HG02870 (cell line): ENCODE data around the gene RAD51D.
"Not testable (repeated sequence)": the region's sequence is repeated elsewhere in the genome, so short reads cannot be mapped to it uniquely, and the experiment has no call there.

ENCODE experiments used
- ATAC-seq: cut with Tn5 transposase; IDR thresholded peaks from one replicate; pipeline ENCODE4 v1.9.1; 2021; ENCODE audit warnings: mild to moderate bottlenecking, moderate library complexity; ENCODE audit not compliant: unreplicated experiment

The RAD51D gene

GRCh38 chr17:35095741-35096140 is 23.9 kb downstream of the RAD51D start:
- ATAC-seq, result no peak

- ATAC-seq, result no peak
Observed at GRCh38 chr17:35094902-35095301, 24.8 kb downstream of the RAD51D start.

- not testable (repeated sequence) for ATAC-seq
Observed at GRCh38 chr17:35090707-35091106, 29.0 kb downstream of the RAD51D start.

GRCh38 chr17:35089586-35090296 is 29.9 kb downstream of the RAD51D start:
- peak; percentile 23 for ATAC-seq

- ATAC-seq, result peak; percentile 56
Observed at GRCh38 chr17:35088881-35089585, 30.6 kb downstream of the RAD51D start.

GRCh38 chr17:35088356-35088880 is 31.2 kb downstream of the RAD51D start:
- peak; percentile 2 for ATAC-seq

- ATAC-seq, result no peak
Observed at GRCh38 chr17:35087731-35088355, 31.8 kb downstream of the RAD51D start.

GRCh38 chr17:35086931-35087573 is 32.6 kb downstream of the RAD51D start:
- no peak for ATAC-seq

GRCh38 chr17:35086164-35086563 is 33.5 kb downstream of the RAD51D start:
- ATAC-seq, result no peak

GRCh38 chr17:35084987-35085386 is 34.7 kb downstream of the RAD51D start:
- no peak for ATAC-seq

GRCh38 chr17:35083071-35083470 is 36.6 kb downstream of the RAD51D start:
- ATAC-seq, result no peak

GRCh38 chr17:35082073-35082657 is 37.5 kb downstream of the RAD51D start:
- no peak for ATAC-seq

GRCh38 chr17:35081638-35082037 is 38.0 kb downstream of the RAD51D start:
- ATAC-seq, result no peak

GRCh38 chr17:35080536-35080935 is 39.1 kb downstream of the RAD51D start:
- peak; percentile 62 for ATAC-seq

- no peak for ATAC-seq
Observed at GRCh38 chr17:35079547-35080423, 39.9 kb downstream of the RAD51D start.

- no peak for ATAC-seq
Observed at GRCh38 chr17:35076874-35077273, 42.8 kb downstream of the RAD51D start.

- ATAC-seq, result no peak
Observed at GRCh38 chr17:35074711-35075707, 44.7 kb downstream of the RAD51D start.

GRCh38 chr17:35073991-35074627 is 45.6 kb downstream of the RAD51D start:
- no peak for ATAC-seq
